ENCODE measurements around the gene MEGF11.

- TF ChIP-seq CTCF (IDR thresholded peaks at IDR 0.05) (no peak), POLR2A (IDR thresholded peaks at IDR 0.05) (no peak), EP300 (IDR thresholded peaks at IDR 0.05) (no peak)
Measured at GRCh38 chr15:65919353-65919752, 334.2 kb downstream of the MEGF11 start.
